GM19043 (cell line): Measurements from ENCODE around the gene MAMDC2.
"Not testable (repeated sequence)": the region's sequence is repeated elsewhere in the genome, so short reads cannot be mapped to it uniquely, and the experiment has no call there.

Source experiments
- ATAC-seq: cut with Tn5 transposase; IDR thresholded peaks from one replicate; pipeline ENCODE4 v1.9.1; 2021; ENCODE audit warnings: low read depth; ENCODE audit not compliant: unreplicated experiment

The MAMDC2 gene

DNA sequence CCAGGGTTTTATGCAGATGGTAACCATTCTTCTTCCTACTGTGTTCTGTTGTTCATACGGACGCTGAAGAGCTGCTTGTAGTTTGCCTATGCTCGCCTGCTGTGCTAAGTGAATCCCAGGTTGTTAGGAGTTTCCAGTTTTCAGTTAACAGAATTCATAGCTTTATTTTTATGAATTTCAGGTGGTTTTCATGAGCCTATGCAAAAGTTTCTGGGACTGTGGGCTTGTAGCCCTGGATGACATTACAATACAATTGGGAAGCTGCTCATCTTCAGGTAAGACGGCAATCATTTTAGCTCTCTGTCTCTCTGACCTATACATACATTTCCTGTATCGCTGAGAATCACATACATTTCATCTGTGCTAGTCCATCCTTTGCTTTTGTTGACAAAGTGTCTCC is 124.9 kb downstream of the MAMDC2 start:
- ATAC-seq: no peak

- ATAC-seq: no peak
These were observed 125.6 kb downstream of the MAMDC2 start for GRCh38 chr9:70169222-70169621.

DNA sequence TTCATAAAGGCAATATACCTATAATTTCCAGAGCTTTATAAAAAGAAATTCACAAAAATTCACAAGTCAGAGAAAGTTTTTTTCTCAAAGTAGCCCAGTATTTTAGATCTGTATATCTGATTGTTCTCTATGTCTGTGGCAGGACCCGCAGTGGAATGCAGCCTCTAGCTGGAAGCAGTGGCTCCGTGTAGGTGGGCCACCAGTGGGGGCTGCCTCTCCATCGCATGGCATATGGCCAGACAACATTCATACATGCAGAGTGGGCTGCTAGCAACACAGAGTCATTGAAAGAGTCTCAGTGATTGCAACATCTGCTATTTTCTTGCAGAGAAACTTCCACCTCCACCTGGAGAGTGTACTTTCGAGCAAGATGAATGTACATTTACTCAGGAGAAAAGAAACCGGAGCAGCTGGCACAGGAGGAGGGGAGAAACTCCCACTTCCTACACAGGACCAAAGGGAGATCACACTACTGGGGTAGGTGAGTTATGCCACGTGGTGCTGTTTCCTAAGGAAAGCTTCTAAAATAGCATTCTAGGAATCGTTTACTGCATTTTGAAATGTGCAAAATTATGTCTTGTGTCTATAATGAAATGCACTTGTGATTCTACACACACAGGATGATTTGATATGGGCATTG is 126.6 kb downstream of the MAMDC2 start:
- no peak for ATAC-seq

DNA sequence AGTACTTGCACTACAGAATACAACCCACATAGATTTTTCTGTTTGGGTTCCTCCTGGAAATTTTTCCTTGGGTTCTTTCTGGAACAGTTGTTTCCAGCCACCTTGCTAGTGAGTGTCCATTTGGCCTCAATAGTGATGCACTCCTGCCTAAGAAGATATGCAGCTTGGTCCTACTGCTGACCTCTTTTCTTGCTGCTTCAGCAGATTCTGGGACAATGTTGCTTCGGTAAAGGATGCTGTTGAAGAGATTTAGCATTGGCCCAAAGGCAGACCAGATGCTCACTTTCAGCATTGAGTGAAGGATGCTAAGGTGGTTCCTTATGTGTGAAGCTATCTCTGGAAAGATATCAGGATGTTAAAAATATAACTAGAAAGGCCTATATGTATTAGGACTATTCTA is 128.9 kb downstream of the MAMDC2 start:
- no peak for ATAC-seq

- ATAC-seq: no peak
These were observed 133.5 kb downstream of the MAMDC2 start for GRCh38 chr9:70177121-70177520.

- no peak for ATAC-seq
These were observed 149.1 kb downstream of the MAMDC2 start for GRCh38 chr9:70192707-70193106.

- ATAC-seq: no peak
These were observed 151.8 kb downstream of the MAMDC2 start for GRCh38 chr9:70195456-70195855.

DNA sequence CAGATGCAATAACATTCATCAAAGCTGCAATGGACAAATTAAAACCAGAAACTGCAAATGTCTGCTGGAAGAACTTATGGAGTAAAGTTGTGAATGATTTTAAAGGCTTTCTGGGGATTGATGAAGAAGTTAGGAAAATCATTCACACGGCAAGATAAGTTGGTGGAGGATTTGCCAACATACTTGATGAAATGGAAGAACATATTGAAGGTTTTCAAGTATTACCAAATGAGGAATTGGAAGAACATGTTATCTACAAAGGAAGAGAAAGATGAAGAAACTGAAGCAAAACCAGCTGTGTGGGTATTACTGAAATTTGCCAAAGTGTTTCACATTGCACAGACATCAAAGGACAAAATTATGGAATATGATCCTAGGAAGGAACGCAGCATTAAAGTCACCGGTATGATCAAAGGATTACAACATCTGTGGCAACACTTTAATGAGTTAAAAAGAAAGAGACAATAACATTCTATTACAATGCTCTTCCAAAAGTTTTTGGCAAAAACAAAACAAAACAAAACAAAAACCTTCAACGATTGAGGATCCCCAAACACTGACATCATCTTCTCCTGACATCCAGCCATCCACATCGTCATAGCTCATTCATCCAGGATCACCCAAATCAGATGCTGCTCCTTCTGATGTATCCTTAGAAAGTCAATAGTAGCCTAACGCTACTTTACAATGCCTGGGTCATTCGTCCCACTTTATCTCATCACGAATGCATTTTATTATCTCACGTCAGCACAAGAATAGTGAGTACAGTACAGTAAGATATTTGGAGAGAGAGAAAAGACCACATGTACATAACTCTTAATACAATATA is 153.8 kb downstream of the MAMDC2 start:
- ATAC-seq: no peak

GRCh38 chr9:70204743-70205142 is 161.1 kb downstream of the MAMDC2 start:
- not testable (repeated sequence) for ATAC-seq

DNA sequence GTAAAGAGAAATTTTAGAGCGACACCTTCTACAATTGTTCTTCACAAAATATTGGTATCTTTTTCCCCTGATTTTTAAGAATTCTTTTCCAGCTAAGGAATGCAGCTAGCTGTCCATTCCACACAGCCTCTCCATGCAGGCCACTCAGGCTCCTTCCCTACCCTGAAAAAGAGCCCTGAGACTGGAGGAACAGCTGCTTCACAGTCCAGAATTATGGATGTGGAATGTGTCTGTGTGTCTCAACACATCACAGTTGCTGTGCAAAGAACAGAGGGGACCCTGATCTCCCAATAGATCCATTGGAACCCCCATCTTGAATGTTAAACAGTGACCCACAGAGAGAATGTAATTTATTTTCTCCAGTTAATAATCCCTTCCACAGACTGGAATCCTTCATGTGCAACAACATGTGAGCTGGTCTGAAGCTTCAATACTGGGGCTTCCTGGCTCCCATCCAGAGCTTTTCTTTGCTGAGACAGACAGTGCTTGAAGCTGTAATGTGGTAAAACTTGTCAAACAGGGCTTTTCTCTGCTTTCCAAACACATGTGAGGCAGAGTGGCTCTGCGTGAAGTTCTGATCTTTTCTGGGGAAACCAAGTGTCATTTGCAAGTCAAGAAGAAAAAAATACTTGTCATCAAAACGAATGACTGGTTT is 161.8 kb downstream of the MAMDC2 start:
- ATAC-seq: no peak

DNA sequence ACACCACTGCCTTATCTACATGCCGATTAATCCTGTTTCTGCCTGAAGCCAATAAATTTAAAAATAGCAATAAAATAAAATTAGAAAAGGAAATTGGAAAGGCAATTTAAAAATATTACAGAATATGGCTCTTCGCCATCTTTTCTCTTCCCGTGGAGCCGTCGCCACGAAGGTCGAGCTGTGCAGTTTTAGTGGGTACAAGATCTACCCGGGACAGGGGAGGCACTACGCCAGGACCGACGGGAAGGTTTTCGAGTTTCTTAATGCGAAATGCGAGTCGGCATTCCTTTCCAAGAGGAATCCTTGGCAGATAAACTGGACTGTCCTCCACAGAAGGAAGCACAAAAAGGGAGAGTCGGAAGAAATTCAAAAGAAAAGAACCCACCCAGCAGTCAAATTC is 173.4 kb downstream of the MAMDC2 start:
- no peak for ATAC-seq

DNA sequence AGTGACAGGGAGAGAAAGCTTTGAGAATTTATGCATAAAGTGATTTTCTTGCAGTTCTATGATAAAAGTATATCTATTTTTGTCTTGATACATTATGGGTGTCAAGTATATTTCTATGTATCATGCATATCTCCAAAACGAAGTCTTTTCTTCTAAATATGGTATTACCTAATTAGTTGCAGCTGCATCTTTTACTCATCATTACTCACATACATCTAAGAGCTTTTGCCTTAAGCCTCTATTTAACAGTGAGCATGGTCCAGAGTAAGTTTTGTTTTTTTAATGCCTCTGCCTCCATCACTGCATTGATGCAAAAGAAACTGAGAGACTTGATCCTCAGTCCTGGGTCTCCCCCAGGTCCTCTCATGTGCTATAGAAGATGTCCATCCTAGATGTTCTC is 175.1 kb downstream of the MAMDC2 start:
- ATAC-seq: no peak

DNA sequence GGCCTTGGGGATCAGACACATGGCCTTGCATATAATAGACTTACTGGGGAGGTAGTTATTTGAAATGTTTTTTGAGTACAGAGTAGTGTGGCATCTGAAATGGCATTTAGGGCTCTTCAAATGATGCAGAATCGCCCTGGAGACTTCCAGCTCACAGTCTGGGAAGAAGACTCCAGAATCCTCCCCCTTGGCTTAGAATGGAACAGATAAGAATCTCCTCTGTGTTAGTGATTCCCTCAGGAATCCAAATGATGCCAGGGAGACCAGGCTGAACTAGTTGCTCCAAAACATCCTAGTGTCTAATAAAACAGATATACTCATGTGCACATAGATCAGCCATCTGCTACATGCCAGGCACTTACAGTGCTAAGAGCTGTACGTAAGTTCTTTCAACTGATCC is 176.6 kb downstream of the MAMDC2 start:
- ATAC-seq: no peak

GRCh38 chr9:70222354-70222753 is 178.7 kb downstream of the MAMDC2 start:
- ATAC-seq: no peak

- ATAC-seq: no peak
These were observed 184.5 kb downstream of the MAMDC2 start for GRCh38 chr9:70228118-70228517.

- no peak for ATAC-seq
These were observed 185.0 kb downstream of the MAMDC2 start for GRCh38 chr9:70228611-70229010.

GRCh38 chr9:70229026-70229425 is 185.4 kb downstream of the MAMDC2 start:
- no peak for ATAC-seq

DNA sequence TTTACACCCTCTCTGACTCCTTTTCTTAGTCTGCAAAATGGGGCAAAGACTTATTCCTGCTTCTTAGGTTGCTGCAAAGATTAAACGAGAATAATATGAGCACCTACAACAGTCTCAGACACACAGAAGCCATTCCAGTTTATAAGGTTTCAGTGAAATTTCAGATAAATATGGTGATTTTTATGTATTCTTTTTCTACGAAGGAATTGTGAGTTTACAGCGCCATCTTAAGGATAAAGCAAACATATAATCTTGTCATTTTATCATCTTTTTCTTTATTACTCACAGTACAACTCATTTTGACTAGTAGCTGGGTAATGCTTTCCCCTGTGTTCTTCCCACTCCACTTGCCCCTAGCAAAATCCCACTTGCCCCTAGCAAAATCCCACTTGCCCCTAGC is 185.9 kb downstream of the MAMDC2 start:
- no peak for ATAC-seq

DNA sequence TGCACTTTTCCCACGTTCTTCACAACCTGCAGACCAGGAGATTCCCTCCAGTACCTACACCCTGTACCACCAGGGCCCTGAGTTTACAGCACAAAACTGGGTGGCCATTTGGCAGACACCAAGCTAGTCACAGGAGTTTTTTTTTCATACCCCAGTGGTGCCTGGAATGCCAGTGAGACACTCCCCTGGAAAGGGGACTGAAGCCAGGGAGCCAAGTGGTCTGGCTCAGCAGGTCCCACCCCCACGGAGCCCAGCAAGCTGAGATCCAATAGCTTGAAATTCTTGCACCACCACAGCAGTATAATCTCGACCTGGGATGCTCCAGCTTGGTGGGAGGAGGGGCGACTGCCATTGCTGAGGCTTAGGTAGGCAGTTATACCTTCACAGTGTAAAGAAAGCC is 188.8 kb downstream of the MAMDC2 start:
- no peak for ATAC-seq

GRCh38 chr9:70234208-70234607 is 190.6 kb downstream of the MAMDC2 start:
- not testable (repeated sequence) for ATAC-seq

GRCh38 chr9:70245952-70246351 is 202.3 kb downstream of the MAMDC2 start:
- not testable (repeated sequence) for ATAC-seq

DNA sequence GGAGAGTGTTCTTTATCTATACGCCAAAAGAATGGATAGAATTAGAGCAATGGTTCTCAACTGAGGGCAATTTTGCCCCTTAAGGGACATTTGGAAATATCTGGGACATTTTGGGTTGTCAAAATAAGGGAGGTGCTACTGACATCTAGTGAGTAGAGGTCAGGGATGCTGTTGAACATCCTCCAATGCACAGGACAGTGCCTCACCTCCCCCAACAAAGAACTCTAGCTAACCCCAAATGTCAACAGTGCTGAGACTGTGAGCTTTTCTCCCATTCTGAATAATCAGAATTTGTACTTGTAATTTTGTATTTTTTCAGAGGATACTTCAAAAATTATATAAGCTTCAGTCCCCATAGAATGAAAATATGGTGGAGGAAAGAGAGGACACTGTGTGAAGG is 206.6 kb downstream of the MAMDC2 start:
- ATAC-seq: no peak
